ENCODE results near the gene SLC22A1.

The SLC22A1 gene

DNA sequence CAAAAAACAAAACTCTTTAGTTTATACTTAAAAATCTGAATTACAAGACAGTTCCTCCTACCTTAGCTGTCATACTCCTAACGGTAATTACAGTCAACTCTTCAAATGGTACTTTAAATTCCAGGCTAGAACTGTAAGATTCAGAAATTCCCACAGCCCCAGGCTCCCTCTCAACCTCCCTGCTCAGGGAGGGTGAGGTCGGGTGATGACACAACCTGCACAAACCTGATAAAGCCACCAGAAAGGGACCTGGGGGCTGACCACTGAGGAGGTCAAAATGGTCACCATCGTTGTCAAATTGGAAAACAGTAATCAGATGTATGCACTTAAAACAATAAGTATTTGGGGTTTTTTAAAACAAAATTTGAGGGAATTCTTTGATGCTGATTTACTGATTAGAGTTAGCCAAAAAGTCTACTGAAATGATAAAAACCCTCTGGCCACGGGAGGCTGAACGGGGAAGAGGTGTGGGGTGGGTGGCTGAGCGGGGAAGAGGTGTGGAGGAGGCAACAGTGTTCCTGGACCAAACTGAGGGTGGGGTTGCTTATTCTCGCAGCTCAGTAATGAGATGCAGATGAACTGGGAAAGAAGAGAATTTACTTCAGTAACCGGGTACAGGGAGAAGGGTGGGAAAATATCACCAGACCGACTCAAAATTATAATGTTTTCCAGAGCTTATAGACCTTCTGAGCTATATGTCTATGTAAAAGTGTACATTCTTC, 52.4 kb downstream of the SLC22A1 start:
- H3K4me3 Mint-ChIP-seq = no peak overlapping the region
- H3K27ac Mint-ChIP-seq = no peak overlapping the region
- no peaks in the 10 kb centered on the region for H3K36me3 Mint-ChIP-seq
- no peaks in the 10 kb centered on the region for H3K4me1 Mint-ChIP-seq
- H3K9me3 Mint-ChIP-seq = no peaks in the 10 kb centered on the region
- no peaks in the 10 kb centered on the region for H3K27me3 Mint-ChIP-seq
- CTCF ChIA-PET = no interaction called here
- DNase-seq = no peak

- Mint-ChIP-seq H3K27ac (no peak overlapping the region), H3K4me1 (no peaks in the 10 kb centered on the region), H3K9me3 (no peaks in the 10 kb centered on the region), H3K36me3 (no peaks in the 10 kb centered on the region), H3K4me3 (no peak overlapping the region), H3K27me3 (no peaks in the 10 kb centered on the region)
- no peak for DNase-seq
- CTCF ChIA-PET = no interaction called here
Measured at GRCh38 chr6:160174681-160175080, 53.1 kb downstream of the SLC22A1 start.

DNA sequence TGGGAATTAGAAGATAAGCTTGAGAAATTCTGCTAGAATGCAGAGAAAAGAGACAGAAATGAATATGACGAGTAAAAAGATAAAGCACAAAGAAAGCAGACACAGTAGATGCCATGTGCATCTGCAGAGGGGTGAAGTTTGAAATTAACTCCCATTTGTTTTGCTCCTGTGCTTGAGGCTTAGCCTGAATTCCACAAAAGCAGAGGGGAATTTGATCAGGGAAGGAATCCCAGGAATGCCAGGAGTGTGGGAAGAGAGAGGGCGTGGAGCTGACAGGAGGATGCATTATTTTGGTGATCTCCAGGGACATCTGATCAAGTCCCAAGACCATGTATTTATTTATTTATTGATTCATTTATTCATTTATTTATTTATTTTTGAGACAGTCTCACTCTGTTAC, 55.6 kb downstream of the SLC22A1 start:
- Mint-ChIP-seq H3K27me3 (no peaks in the 10 kb centered on the region), H3K27ac (no peak overlapping the region), H3K36me3 (no peaks in the 10 kb centered on the region), H3K4me3 (no peak overlapping the region), H3K9me3 (no peaks in the 10 kb centered on the region), H3K4me1 (no peaks in the 10 kb centered on the region)
- CTCF ChIA-PET = no interaction called here
- no peak for DNase-seq

- Mint-ChIP-seq H3K9me3 (no peaks in the 10 kb centered on the region), H3K36me3 (no peaks in the 10 kb centered on the region), H3K27me3 (no peaks in the 10 kb centered on the region), H3K27ac (no peak overlapping the region), H3K4me3 (no peak overlapping the region), H3K4me1 (no peaks in the 10 kb centered on the region)
- DNase-seq = no peak
- CTCF ChIA-PET = no interaction called here
Measured at GRCh38 chr6:160178271-160178670, 56.7 kb downstream of the SLC22A1 start.

GRCh38 chr6:160180706-160181105, 59.1 kb downstream of the SLC22A1 start:
- Mint-ChIP-seq H3K9me3 (no peaks in the 10 kb centered on the region), H3K36me3 (no peaks in the 10 kb centered on the region), H3K4me3 (no peak overlapping the region), H3K27ac (no peak overlapping the region), H3K4me1 (no peaks in the 10 kb centered on the region), H3K27me3 (no peaks in the 10 kb centered on the region)
- CTCF ChIA-PET = no interaction called here
- DNase-seq = no peak

- CTCF ChIA-PET = interaction anchor here (0.6 kb wide), 1 partner anchor 107 kb away, joined by 3 read pairs; no protein-coding TSS in a partner anchor
- Mint-ChIP-seq H3K4me3 (no peak overlapping the region), H3K36me3 (peaks cover 2% of the 10 kb centered on the region), H3K9me3 (peaks cover 9% of the 10 kb centered on the region), H3K27me3 (peaks cover 10% of the 10 kb centered on the region), H3K27ac (no peak overlapping the region), H3K4me1 (no peaks in the 10 kb centered on the region)
- DNase-seq = no peak
Measured at GRCh38 chr6:160188773-160189172, 67.2 kb downstream of the SLC22A1 start.

GRCh38 chr6:160190081-160190480, 68.5 kb downstream of the SLC22A1 start:
- Mint-ChIP-seq H3K27me3 (peaks cover 10% of the 10 kb centered on the region), H3K36me3 (peaks cover 3% of the 10 kb centered on the region), H3K9me3 (peaks cover 18% of the 10 kb centered on the region), H3K27ac (no peak overlapping the region), H3K4me1 (no peaks in the 10 kb centered on the region), H3K4me3 (no peak overlapping the region)
- CTCF ChIA-PET = no interaction called here
- no peak for DNase-seq

DNA sequence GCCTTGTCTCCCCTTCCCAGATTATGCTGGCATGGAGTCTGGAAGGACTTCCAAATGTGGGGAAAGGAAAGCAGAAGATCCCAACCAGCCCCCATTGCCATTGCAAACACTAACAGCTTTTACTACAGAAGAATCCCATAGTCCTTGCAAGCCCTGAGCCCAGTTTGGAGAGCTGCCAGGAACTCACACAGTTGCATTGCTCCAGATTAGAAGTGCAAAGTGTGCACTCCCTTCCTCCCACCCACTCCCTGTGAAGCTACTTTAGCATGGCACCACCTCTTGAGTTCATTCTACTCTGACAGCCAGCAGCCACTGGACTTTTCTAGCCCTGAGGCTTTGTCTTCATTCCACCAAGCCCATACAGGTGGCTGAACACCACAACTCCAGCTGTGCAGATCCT, 69.4 kb downstream of the SLC22A1 start:
- DNase-seq = no peak
- peaks cover 18% of the 10 kb centered on the region for H3K9me3 Mint-ChIP-seq
- CTCF ChIA-PET = interaction anchor here (0.9 kb wide), 1 partner anchor 11 kb away, joined by 3 read pairs; no protein-coding TSS in a partner anchor
- H3K36me3 Mint-ChIP-seq = peaks cover 3% of the 10 kb centered on the region
- H3K4me1 Mint-ChIP-seq = no peaks in the 10 kb centered on the region
- H3K4me3 Mint-ChIP-seq = no peak overlapping the region
- peaks cover 10% of the 10 kb centered on the region for H3K27me3 Mint-ChIP-seq
- H3K27ac Mint-ChIP-seq = no peak overlapping the region

GRCh38 chr6:160192840-160193239, 71.2 kb downstream of the SLC22A1 start:
- Mint-ChIP-seq H3K9me3 (peaks cover 18% of the 10 kb centered on the region), H3K4me1 (no peaks in the 10 kb centered on the region), H3K27ac (no peak overlapping the region), H3K27me3 (peaks cover 10% of the 10 kb centered on the region), H3K36me3 (peaks cover 3% of the 10 kb centered on the region), H3K4me3 (no peak overlapping the region)
- CTCF ChIA-PET = no interaction called here
- DNase-seq = no peak

GRCh38 chr6:160194808-160195207, 73.2 kb downstream of the SLC22A1 start:
- DNase-seq = no peak
- Mint-ChIP-seq H3K4me1 (no peaks in the 10 kb centered on the region), H3K9me3 (peaks cover 18% of the 10 kb centered on the region)

GRCh38 chr6:160197662-160198061, 76.0 kb downstream of the SLC22A1 start:
- peaks cover 3% of the 10 kb centered on the region for H3K36me3 Mint-ChIP-seq
- no peak for DNase-seq
- H3K4me1 Mint-ChIP-seq = no peaks in the 10 kb centered on the region
- H3K4me3 Mint-ChIP-seq = no peak overlapping the region
- peaks cover 15% of the 10 kb centered on the region for H3K27me3 Mint-ChIP-seq
- peaks cover 16% of the 10 kb centered on the region for H3K9me3 Mint-ChIP-seq
- no peak overlapping the region for H3K27ac Mint-ChIP-seq
- CTCF ChIA-PET = no interaction called here

More at GRCh38 chr6:160194808-160195207, 73.2 kb downstream of the SLC22A1 start:
- peaks cover 3% of the 10 kb centered on the region for H3K36me3 Mint-ChIP-seq
- H3K4me3 Mint-ChIP-seq = no peak overlapping the region
- CTCF ChIA-PET = no interaction called here
- peaks cover 15% of the 10 kb centered on the region for H3K27me3 Mint-ChIP-seq
- H3K27ac Mint-ChIP-seq = no peak overlapping the region

- no peak for DNase-seq
- CTCF ChIA-PET = no interaction called here
- H3K9me3 Mint-ChIP-seq = peaks cover 9% of the 10 kb centered on the region
- H3K4me3 Mint-ChIP-seq = no peak overlapping the region
- H3K27me3 Mint-ChIP-seq = peaks cover 15% of the 10 kb centered on the region
- H3K4me1 Mint-ChIP-seq = no peaks in the 10 kb centered on the region
- no peak overlapping the region for H3K27ac Mint-ChIP-seq
- H3K36me3 Mint-ChIP-seq = peaks cover 1% of the 10 kb centered on the region
Measured at GRCh38 chr6:160198606-160199211, 77.1 kb downstream of the SLC22A1 start.

- Mint-ChIP-seq H3K4me3 (no peak overlapping the region), H3K9me3 (no peaks in the 10 kb centered on the region), H3K36me3 (no peaks in the 10 kb centered on the region), H3K4me1 (no peaks in the 10 kb centered on the region), H3K27me3 (peaks cover 15% of the 10 kb centered on the region), H3K27ac (no peak overlapping the region)
- CTCF ChIA-PET = no interaction called here
- no peak for DNase-seq
Measured at GRCh38 chr6:160201061-160201460, 79.4 kb downstream of the SLC22A1 start.

- peaks cover 3% of the 10 kb centered on the region for H3K9me3 Mint-ChIP-seq
- H3K27me3 Mint-ChIP-seq = peaks cover 15% of the 10 kb centered on the region
- H3K4me3 Mint-ChIP-seq = no peak overlapping the region
- CTCF ChIA-PET = interaction anchor here (1.2 kb wide), 1 partner anchor 331 kb away, joined by 3 read pairs; no protein-coding TSS in a partner anchor
- DNase-seq = no peak
- no peaks in the 10 kb centered on the region for H3K4me1 Mint-ChIP-seq
- H3K27ac Mint-ChIP-seq = no peak overlapping the region
- H3K36me3 Mint-ChIP-seq = no peaks in the 10 kb centered on the region
Measured at GRCh38 chr6:160202411-160202810, 80.8 kb downstream of the SLC22A1 start.

DNA sequence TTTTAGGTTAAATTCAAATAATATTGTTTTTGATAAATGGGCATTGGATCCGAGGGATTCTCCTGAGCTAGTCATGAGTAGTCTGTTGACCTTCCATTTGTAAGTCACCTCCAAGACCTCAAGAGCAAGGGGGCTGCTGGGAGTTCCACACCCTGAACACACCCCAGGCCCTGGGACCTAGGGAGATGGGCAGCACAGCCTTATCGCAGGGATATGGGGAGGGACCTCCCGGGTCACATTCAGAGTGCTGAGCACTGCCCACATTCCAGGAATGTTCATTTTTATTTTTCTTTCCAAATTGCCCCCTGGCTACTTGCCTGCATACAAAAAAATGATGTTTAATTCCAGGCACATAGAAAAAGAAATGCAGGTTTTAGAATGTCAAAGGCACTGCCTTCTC, 81.5 kb downstream of the SLC22A1 start:
- CTCF ChIA-PET = interaction anchor here (1.2 kb wide), 1 partner anchor 331 kb away, joined by 3 read pairs; no protein-coding TSS in a partner anchor
- Mint-ChIP-seq H3K9me3 (peaks cover 7% of the 10 kb centered on the region), H3K4me1 (no peaks in the 10 kb centered on the region), H3K4me3 (no peak overlapping the region), H3K27me3 (peaks cover 15% of the 10 kb centered on the region), H3K36me3 (no peaks in the 10 kb centered on the region), H3K27ac (no peak overlapping the region)
- no peak for DNase-seq

All from activated naive CD4-positive, alpha-beta T cell treated with anti-CD3 and anti-CD28 coated beads, Interleukin-2, amount 10 ng/mL, durations not matched to agents 7 days and 5 days (primary cell).